GM19324 (cell line): ENCODE results near the gene TJP3.

Source experiments
- ATAC-seq: cut with Tn5 transposase; IDR thresholded peaks from one replicate; pipeline ENCODE4 v1.9.1; 2021; ENCODE audit warnings: mild to moderate bottlenecking, moderate library complexity; ENCODE audit not compliant: unreplicated experiment, low FRiP score

Gene TJP3

GRCh38 chr19:3778899-3779723, 70.9 kb downstream of the TJP3 start:
- no peak for ATAC-seq

DNA sequence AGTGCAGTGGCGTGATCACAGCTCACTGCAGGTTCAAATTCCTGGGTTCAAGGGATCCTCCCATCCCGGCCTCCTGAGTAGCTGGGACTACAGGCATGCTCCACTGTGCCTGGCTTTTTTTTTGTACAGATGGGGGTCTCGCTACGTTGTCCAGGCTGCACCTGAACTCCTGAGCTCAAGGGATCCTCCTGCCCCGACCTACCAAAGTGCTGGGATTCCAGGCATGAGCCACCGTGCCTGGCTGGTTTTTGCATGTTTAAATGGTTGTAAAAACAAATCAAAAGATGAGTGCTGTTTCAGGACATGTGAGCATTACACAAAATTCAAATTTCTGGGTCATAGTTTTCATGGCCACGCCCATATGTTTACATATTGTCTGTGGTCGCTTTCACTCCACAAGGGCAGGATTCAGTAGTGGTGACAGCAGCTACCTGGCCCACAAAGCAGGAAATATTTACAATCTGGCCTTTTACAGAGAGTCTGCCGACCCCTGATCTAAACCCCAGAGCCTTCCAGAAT, 72.7 kb downstream of the TJP3 start:
- ATAC-seq, result no peak

- no peak for ATAC-seq
These were observed 73.4 kb downstream of the TJP3 start for GRCh38 chr19:3781603-3782002.

DNA sequence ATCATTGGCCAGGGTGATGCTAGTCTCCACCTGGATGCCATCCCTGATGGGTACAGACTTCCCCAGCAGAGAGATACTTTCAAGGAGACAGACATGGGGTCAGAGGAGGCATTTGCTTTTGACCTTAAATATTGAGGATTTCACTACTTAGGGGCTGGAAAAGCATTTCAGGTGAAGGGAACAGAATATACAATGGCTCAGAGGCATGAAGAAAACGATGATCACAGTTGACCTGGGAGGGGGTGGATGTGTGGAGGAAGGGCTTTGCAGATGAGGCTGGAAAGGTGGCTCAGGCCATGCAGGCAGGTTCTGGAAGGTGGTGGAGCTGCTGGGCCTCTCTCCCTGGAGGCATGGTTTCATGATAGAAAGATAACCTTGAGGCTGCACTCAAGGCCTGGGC, 74.1 kb downstream of the TJP3 start:
- ATAC-seq, result no peak

GRCh38 chr19:3782903-3783302, 74.7 kb downstream of the TJP3 start:
- ATAC-seq, result no peak

- ATAC-seq, result no peak
These were observed 75.7 kb downstream of the TJP3 start for GRCh38 chr19:3783660-3784584.

DNA sequence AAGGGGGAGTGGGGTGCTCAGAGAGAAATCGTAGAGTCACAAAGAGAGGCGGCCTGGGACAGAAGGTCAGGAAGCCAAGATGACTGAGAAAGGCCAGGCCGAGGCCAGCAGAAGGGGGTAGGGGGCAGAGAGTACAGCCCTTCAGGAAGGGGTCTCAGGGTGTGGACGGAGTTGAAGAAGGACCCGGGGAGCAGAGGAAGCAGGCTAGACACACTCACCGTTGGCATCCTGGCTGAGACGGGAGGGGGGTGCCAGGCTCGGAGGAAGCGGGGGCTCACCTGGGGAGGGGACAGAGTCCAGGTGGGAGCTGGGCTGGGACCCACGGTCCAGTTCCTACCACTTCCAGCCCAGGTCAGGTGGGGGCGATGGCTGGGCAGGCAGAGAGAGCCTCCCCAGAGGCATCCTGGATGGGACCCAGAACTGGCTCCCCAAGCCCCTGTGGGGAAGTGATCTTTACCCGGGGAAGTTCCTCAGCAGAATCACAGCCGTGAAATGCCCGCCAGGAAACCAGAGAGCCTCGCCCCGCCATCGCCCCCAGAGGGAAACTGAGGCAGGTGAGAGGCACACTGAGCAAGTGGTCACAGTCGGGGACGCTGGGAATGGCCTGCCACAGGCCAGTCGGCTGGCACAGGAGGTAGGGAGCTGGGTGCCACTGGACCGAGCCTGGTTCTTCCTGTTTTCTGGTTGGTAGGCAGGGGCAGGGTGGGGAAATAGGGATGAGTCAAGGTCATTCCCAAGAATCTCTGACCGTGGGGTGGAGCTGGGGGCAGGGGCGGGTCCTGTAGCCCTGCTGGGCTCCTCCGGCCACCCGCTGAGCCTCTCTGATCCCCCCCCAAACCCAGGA, 76.6 kb downstream of the TJP3 start:
- no peak for ATAC-seq

GRCh38 chr19:3785451-3785937, 77.3 kb downstream of the TJP3 start:
- ATAC-seq, result no peak

- ATAC-seq, result no peak
These were observed 78.0 kb downstream of the TJP3 start, which contains the start of gene MATK for GRCh38 chr19:3785938-3786824. TSS of gene MATK (minus strand) at chr19:3786381. CDS start at chr19:3785135, 1,246 bp downstream.

DNA sequence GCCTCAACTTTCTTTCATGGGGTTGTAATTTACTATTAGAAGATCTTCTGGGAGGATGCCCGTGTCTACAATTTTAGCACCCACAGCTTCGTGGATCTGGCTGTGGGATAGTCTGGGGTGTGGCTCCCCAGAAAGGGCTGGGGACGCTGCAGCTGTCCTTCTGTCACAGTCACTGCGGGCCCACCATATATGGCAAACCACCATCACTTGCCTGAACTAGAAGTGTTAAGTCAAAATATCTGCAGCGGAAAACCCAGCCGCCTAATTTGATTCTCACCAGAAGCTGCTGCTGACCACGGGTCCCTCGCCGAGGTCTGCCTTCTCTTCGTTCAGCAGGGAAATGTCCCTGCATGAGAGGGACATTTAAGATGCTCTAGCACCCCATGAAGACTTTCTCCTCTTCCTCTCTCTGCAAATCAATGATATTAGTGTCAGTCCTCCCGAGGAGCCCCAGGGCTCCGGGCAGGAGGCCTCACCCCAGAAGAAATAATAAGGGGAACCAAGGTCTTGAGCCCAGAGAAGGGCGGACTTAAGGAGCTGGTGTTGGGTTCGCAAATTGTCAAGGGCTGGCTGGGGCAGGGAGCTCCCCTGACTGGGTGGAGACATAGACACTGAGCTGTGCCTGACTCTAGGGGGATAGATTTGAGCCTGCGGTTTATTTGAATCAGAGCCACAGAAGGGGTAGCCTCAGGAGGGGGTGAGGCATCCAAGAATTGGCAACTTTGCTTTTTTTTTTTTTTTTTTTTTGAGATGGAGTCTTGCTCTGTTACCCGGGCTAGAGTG, 81.0 kb downstream of the TJP3 start:
- ATAC-seq, result no peak

DNA sequence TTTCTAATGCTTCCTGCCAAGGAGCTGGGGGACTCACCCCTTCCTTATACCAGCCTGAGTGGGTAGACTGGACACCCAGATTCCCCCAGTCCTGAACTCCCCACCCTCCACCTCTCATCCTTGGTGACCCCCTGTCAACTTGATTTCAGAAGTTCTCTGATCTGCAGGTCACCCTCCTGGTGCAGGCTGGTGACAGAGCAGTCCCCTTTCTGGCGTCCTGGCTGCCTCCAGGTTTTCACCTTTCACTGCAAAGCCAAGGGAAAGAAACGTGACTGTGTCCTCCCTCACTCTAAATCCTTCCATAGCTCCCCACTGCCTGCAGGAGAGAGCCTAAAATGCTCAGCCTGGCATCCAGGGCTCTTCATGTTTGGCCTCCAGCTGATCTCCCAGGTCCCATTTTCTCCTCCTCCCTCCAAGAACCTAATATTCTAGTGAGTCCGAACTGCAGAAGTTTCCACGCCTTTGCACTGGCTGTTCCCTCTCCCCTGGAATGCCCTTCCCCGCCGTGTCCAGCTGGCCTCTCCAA, 82.1 kb downstream of the TJP3 start:
- no peak for ATAC-seq

GRCh38 chr19:3790941-3791340, 82.8 kb downstream of the TJP3 start:
- no peak for ATAC-seq

- ATAC-seq, result no peak
These were observed 83.9 kb downstream of the TJP3 start for GRCh38 chr19:3792114-3792513.

DNA sequence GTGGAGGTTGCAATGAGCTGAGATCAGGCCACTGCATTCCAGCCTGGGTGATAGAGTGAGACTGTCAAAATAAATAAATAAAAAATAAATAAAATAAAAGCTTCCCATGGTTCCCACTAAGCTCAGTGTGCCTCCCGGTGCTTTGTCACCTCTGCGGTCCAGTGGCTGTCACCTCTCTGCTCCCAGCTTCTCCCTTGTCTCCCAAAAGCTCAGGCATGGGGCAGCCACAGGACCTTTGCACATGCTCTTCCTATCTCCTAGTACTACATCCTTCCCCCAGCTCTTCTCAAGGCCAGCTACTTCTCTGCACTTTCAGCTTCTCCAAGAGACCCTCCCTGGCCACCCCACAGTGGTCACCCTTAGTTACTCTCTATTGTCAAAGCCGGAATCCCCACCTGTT, 85.6 kb downstream of the TJP3 start:
- ATAC-seq, result no peak

DNA sequence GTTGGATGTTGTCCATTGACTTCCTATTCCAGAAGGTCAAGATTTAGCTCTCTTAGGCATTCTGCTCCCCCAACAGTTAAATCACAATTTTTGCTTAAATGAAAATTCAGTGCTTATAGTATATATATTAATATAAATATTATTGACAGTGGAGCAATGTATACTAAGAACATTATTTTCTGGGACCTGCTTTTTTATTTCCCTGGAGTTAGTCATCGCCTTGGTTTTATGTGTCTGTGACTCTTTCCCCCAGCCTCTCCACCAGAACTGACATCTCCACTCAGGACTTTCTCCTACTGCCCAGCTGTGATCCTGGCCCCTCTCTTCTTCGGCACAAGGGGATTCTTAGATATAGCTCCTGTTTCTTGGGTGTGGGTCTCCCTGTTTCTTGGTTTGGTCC, 88.2 kb downstream of the TJP3 start:
- ATAC-seq, result no peak

DNA sequence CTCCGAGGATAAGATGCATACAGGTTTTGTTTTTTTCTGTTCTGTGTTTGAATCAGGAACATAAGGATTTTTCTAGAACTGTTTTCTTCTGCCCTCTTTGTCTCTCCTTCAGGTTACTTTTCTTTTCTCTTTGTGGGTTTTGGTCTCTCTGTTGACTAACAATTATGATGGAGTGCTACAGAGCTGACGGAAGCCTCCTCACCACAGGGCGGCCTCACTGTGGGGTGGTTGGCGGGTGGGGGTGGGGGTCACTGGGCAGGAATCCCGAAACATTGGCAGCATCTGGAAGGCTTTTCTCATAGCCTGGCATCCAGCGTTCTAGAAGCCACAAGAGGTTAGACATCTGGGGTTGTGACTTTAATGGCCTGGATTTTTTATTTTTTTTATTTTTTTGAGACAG, 90.0 kb downstream of the TJP3 start:
- ATAC-seq, result no peak
